DLD1 (cell line): ENCODE measurements around the gene PPP1R3E.

Experiments
- in situ Hi-C: cut with HindIII; loops from 2 replicates; pipeline ENCODE4 v1.10.0; 2017; ENCODE audit warnings: low sequenced_read_pairs

The PPP1R3E gene

GRCh38 chr14:23249824-23250223, 52.8 kb downstream of the PPP1R3E start:
- in situ Hi-C loops = no loop called here

DNA sequence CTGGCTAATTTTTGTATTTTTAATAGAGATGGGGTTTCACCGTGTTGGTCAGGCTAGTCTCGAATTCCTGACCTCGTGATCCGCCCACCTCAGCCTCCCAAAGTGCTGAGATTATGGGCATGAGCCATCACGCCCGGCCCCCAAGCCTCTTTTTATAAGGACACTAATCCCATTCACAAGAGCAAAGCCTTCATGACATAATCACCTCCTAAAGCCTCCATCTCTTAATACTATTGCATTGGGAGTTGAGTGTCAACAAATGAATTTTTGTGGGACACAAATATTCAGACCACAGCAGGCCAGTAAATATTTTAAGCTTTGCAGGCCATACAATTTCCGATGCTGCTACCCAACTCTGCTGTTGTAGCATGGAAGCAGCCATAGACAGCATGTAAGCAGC, 54.1 kb downstream of the PPP1R3E start:
- in situ Hi-C loops = no loop called here
